Right lobe of liver (tissue), 6 donors: ENCODE results near the gene POU3F1. TPM values are rescaled to one million over a fixed set of nuclear protein-coding genes. Genes with fewer than 3 reads are reported as not detected.
A peak's percentile ranks its signal among the peaks of the same experiment; 100 is the strongest.

ENCODE experiments used
- ATAC-seq, 4 donors: fragments of 200-7000 bp; cut with Tn5 transposase; one replicate each; pipeline ENCODE4 v1.9.1; 2020; ENCODE audit warnings: mild to moderate bottlenecking in 4 of 4, moderate library complexity in 4 of 4
- DNase-seq, 3 donors: peaks; one replicate each; pipeline ENCODE4 v3.0.0-alpha.2; 2020
- H3K27ac ChIP-seq, 3 donors: fragments of 200-600 bp; one replicate each; pipeline ENCODE4 v1.8.0; 2022
- H3K27me3 ChIP-seq, 2 donors: fragments of 200-600 bp; one replicate each; pipeline ENCODE4 v1.8.0; 2022
- H3K36me3 ChIP-seq, 4 donors: fragments of 200-600 bp; sonication (generic) in 1 of 4; one replicate each; pipeline versions ENCODE4 v1.5.1 to v1.8.0; 2017 to 2022; ENCODE audit warnings: control low read depth in 1 of 4
- H3K4me1 ChIP-seq, 4 donors: fragments of 200-600 bp; sonication (generic) in 1 of 4; one replicate each; pipeline versions ENCODE4 v1.5.1 to v1.8.0; 2017 to 2022; ENCODE audit warnings: control low read depth in 1 of 4
- H3K4me3 ChIP-seq, 3 donors: fragments of 200-600 bp; one replicate each; pipeline ENCODE4 v1.8.0; 2022
- H3K9me3 ChIP-seq, 4 donors: fragments of 200-600 bp; sonication (generic) in 1 of 4; one replicate each; pipeline versions ENCODE4 v1.5.1 to v1.8.0; 2017 to 2022; ENCODE audit warnings: control low read depth in 1 of 4
- CTCF ChIP-seq, 4 donors: fragments of 200-600 bp in 3 of 4; fragments of 450-650 bp in 1 of 4; IDR thresholded peaks; one replicate each; pipeline versions ENCODE4 v1.5.1 to v1.8.0; 2016 to 2022; ENCODE audit warnings: antibody characterized with exemption in 4 of 4, mild to moderate bottlenecking in 2 of 4
- POLR2A ChIP-seq: fragments of 450-650 bp; IDR thresholded peaks from one replicate; pipeline ENCODE4 v1.6.1; 2017; ENCODE audit warnings: antibody characterized with exemption, mild to moderate bottlenecking
- WGBS: methylation state at CpG from one replicate; pipeline ENCODE4 v1.1.6; 2018; ENCODE audit warnings: low coverage, low lambda C conversion rate; ENCODE audit not compliant: insufficient coverage; ENCODE audit errors: missing lambda C conversion rate; 5-methylcytosine and 5-hydroxymethylcytosine counted together
- intact Hi-C, 2 donors: fragments of 100-400 bp; cut with DNase I; formaldehyde crosslinking; loops; one replicate each; pipeline versions ENCODE4 v1.11.2 to v1.14.1; 2022
- total RNA-seq, 6 experiments: library from RNA; depleted of rRNA in 2 of 6; stranded (reverse); fragments of >200 nt in 2 of 6; fragmentation: NEBNext Ultra II Directional in 3 of 6; extraction: Animal tissue kit (Norgen Biotek cat#: 25700) in 3 of 6; gene quantifications; one replicate each; pipeline versions ENCODE4 v1.1.0 to v1.2.4, GENCODE V29; 2016 to 2023
- donor health status: DM: no; HTN: yes; CAD: no.
- donor health status: DM: no; HTN: no; CAD: no.
- donor health status: DM: no; HTN: no; CAD: no.
- donor health status: DM: no; HTN: yes; CAD: no.
- donor health status: DM: no; HTN: yes; CAD: no.

POU3F1 gene
- total RNA-seq, 6 experiments from 2014 or later = 0.09 TPM; not detected in 5

- intact Hi-C loops = no loop called here
- no peaks in the 10 kb centered on the region for H3K27me3 ChIP-seq
- H3K36me3 ChIP-seq = no peaks in the 10 kb centered on the region
- no peak overlapping the region for H3K27ac ChIP-seq
- H3K4me3 ChIP-seq = no peak overlapping the region
- H3K4me1 ChIP-seq = peaks cover 0 to 3% (median 0%) of the 10 kb centered on the region in 4 donors
- 62% methylated on average over 2 of the region's 9 CpGs for WGBS
- DNase-seq (no peak), ATAC-seq (no peak)
- no peaks in the 10 kb centered on the region for H3K9me3 ChIP-seq
- no peak for TF ChIP-seq POLR2A
- no peak for TF ChIP-seq CTCF (IDR thresholded peaks at IDR 0.05)
Measured at GRCh38 chr1:37998089-37998808, 48.3 kb downstream of the POU3F1 start.

DNA sequence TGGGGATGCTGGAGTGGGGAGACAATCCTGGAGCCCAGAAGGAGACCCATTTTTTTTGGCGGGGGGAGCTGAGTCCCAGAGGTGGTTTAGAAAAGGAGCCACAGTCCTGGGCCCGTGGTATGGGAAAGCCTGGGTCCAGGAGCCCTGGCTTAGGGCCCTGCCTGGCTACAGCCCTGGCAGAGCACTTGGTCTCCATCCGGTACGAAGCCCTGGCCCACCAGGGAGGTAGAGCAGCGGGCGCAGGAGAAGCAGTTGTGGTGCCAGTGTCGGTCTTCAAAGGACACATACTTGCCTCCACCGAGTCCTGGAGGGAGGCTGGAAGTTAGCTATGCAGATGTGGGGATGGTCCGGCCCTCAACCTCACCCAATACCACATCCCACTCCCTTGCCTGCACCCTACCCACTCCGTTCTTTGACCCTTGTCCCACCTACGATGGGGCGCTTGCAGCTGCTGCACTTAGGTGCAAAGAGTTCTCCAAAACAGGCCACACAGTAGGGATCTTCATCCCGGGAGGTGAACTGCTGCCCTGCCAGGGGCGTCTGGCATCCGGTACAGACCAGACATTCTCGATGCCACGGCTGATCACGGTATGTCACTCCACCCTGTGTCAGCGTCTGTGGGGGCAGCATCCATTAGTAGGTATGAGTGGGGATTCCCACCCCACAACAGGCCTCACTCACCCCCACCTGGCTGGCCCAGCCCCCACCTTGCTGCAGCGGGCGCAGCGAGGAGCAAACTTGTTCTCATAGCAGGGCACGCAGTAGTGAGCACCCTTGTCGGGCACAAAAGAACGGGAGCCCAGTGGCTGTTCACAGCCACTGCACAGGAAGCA lies 49.1 kb downstream of the POU3F1 start:
- Histone ChIP-seq H3K9me3 (no peaks in the 10 kb centered on the region), H3K36me3 (no peaks in the 10 kb centered on the region), H3K27ac (peak overlapping the region in 1 of 3 donors; percentile 33), H3K27me3 (no peaks in the 10 kb centered on the region), H3K4me1 (peaks cover 0 to 3% (median 0%) of the 10 kb centered on the region in 4 donors), H3K4me3 (no peak overlapping the region)
- intact Hi-C loops = no loop called here
- no peak for ATAC-seq
- TF ChIP-seq POLR2A (no peak), CTCF (IDR thresholded peaks at IDR 0.05) (no peak)
- 82% methylated on average over 6 of the region's 25 CpGs for WGBS
- no peak for DNase-seq

- 45% methylated on average over 7 of the region's 46 CpGs for WGBS
- intact Hi-C loops = no loop called here
Measured at GRCh38 chr1:37995751-37996345, 50.7 kb downstream of the POU3F1 start.

More at GRCh38 chr1:37995751-37996345, 50.7 kb downstream of the POU3F1 start:
- peak overlapping the region in 2 of 3 donors; percentile 47 to 67 for H3K27ac ChIP-seq
- peaks cover 0 to 3% (median 0%) of the 10 kb centered on the region in 4 donors for H3K4me1 ChIP-seq
- no peak for TF ChIP-seq POLR2A
- TF ChIP-seq CTCF (IDR thresholded peaks at IDR 0.05) = no peak
- no peaks in the 10 kb centered on the region for H3K27me3 ChIP-seq
- peak in 1 of 3 donors; percentile 55 for DNase-seq
- H3K36me3 ChIP-seq = no peaks in the 10 kb centered on the region
- H3K4me3 ChIP-seq = peak overlapping the region; percentile 18 to 42 (median 30)
- no peaks in the 10 kb centered on the region for H3K9me3 ChIP-seq
- peak; percentile 7 to 47 (median 28) for ATAC-seq
